Prostate gland (tissue), 2 donors: ENCODE data around the gene PUS7L. TPM values are rescaled to one million over a fixed set of nuclear protein-coding genes. Genes with fewer than 3 reads are reported as not detected.
A peak's percentile ranks its signal among the peaks of the same experiment; 100 is the strongest.

Experiments
- DNase-seq: peaks from one replicate; pipeline ENCODE4 v3.0.0-alpha.2; 2019; ENCODE audit warnings: low spot score
- H3K27ac ChIP-seq, 2 donors: fragments of 200-600 bp; sonication (generic); 2 replicates each; pipeline ENCODE4 v1.5.1; 2017 to 2019
- H3K27me3 ChIP-seq: fragments of 200-600 bp; sonication (generic); replicated peaks from 2 replicates; pipeline ENCODE4 v1.5.1; 2019; ENCODE audit not compliant: insufficient read depth
- H3K36me3 ChIP-seq, 2 donors: fragments of 200-600 bp; sonication (generic); 1 replicate in 1 of 2; 2 replicates in 1 of 2; pipeline versions ENCODE4 v1.5.1 to v1.8.1; 2017 to 2019
- H3K4me1 ChIP-seq: fragments of 200-600 bp; sonication (generic); replicated peaks from 2 replicates; pipeline ENCODE4 v1.5.1; 2019
- H3K4me3 ChIP-seq, 2 donors: fragments of 200-600 bp; sonication (generic); 2 replicates each; pipeline ENCODE4 v1.5.1; 2017 to 2019
- H3K9me3 ChIP-seq: fragments of 200-600 bp; sonication (generic); 2 replicates; pipeline ENCODE4 v1.5.1; 2017
- POLR2A ChIP-seq: fragments of 450-650 bp; IDR thresholded peaks from one replicate; pipeline ENCODE4 v1.6.1; 2016; ENCODE audit warnings: antibody characterized with exemption, mild to moderate bottlenecking
- POLR2AphosphoS5 ChIP-seq: sonication (generic); formaldehyde crosslinking; IDR thresholded peaks from one replicate; pipeline ENCODE4 v1.6.1; 2017; ENCODE audit warnings: antibody characterized with exemption
- WGBS: methylation state at CpG from one replicate; pipeline ENCODE4 v1.1.5; 2018; 5-methylcytosine and 5-hydroxymethylcytosine counted together
- intact Hi-C: fragments of 100-400 bp; cut with DNase I; formaldehyde crosslinking; loops from one replicate; pipeline ENCODE4 v1.14.2; 2022
- total RNA-seq, 2 donors: library from RNA; depleted of rRNA; stranded (reverse); fragments of >200 nt; gene quantifications; one replicate each; pipeline ENCODE4 v1.1.0, GENCODE V29; 2016
- TF ChIP-seq, protein P1 (sequence below), 4 experiments: fragments of 200-600 bp in 2 of 4; fragments of 450-650 bp in 2 of 4; sonication (generic) in 2 of 4; IDR thresholded peaks; 1 replicate in 3 of 4; 2 replicates in 1 of 4; pipeline ENCODE4 v1.5.1; 2016 to 2019; ENCODE audit warnings: antibody characterized with exemption in 4 of 4, mild to moderate bottlenecking in 2 of 4, moderate library complexity in 2 of 4

Gene PUS7L
- total RNA-seq, 2 donors from 2014 or later, result 9.7 to 12.7 TPM

GRCh38 chr12:43786899-43787693 is 28.5 kb upstream of the PUS7L start:
- TF ChIP-seq POLR2A, result no peak
- TF ChIP-seq, protein P1, sequence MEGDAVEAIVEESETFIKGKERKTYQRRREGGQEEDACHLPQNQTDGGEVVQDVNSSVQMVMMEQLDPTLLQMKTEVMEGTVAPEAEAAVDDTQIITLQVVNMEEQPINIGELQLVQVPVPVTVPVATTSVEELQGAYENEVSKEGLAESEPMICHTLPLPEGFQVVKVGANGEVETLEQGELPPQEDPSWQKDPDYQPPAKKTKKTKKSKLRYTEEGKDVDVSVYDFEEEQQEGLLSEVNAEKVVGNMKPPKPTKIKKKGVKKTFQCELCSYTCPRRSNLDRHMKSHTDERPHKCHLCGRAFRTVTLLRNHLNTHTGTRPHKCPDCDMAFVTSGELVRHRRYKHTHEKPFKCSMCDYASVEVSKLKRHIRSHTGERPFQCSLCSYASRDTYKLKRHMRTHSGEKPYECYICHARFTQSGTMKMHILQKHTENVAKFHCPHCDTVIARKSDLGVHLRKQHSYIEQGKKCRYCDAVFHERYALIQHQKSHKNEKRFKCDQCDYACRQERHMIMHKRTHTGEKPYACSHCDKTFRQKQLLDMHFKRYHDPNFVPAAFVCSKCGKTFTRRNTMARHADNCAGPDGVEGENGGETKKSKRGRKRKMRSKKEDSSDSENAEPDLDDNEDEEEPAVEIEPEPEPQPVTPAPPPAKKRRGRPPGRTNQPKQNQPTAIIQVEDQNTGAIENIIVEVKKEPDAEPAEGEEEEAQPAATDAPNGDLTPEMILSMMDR (IDR thresholded peaks at IDR 0.05), result no peak
- no peak for TF ChIP-seq POLR2AphosphoS5
- H3K9me3 ChIP-seq, result no peaks in the 10 kb centered on the region
- no peaks in the 10 kb centered on the region for H3K36me3 ChIP-seq
- no peaks in the 10 kb centered on the region for H3K4me1 ChIP-seq
- intact Hi-C loops, result no loop called here
- H3K4me3 ChIP-seq, result no peak overlapping the region
- H3K27me3 ChIP-seq, result no peaks in the 10 kb centered on the region
- DNase-seq, result no peak
- H3K27ac ChIP-seq, result no peak overlapping the region

- Histone ChIP-seq H3K9me3 (no peaks in the 10 kb centered on the region), H3K36me3 (peaks cover 0 to 2% of the 10 kb centered on the region in 2 donors), H3K4me1 (no peaks in the 10 kb centered on the region), H3K27me3 (no peaks in the 10 kb centered on the region), H3K27ac (no peak overlapping the region), H3K4me3 (no peak overlapping the region)
- peak; percentile 7 for DNase-seq
- TF ChIP-seq, protein P1 (IDR thresholded peaks at IDR 0.05), result peak in 3 of 4 experiments; percentile 11 to 47 (median 33)
- no peak for TF ChIP-seq POLR2A
- 42% methylated on average over 3 of the region's 3 CpGs for WGBS
- intact Hi-C loops, result no loop called here
These were observed 17.9 kb upstream of the PUS7L start for GRCh38 chr12:43776498-43776897.

DNA sequence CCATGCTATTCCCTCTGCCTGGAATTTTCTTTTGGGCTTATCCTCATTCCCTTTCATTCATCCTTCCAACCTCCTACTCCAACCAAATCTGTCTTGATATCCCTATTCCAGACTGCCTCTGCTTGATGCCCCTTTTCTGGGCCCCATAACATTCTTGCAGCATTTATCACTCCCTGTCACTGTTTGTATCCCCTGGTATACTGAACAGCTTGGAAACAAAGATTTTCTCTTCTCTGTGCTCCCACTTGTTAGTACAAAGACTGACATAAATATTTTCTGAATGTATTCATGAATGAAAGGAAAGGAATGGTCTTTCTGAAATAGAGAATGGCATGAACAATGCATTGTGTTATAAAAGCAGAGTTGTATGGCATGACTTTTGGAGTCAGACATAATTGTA is 7.7 kb upstream of the PUS7L start:
- Histone ChIP-seq H3K27me3 (no peaks in the 10 kb centered on the region), H3K4me1 (no peaks in the 10 kb centered on the region), H3K4me3 (no peak overlapping the region), H3K27ac (no peak overlapping the region), H3K36me3 (no peaks in the 10 kb centered on the region), H3K9me3 (no peaks in the 10 kb centered on the region)
- TF ChIP-seq POLR2AphosphoS5 (no peak), POLR2A (no peak)
- TF ChIP-seq, protein P1 (IDR thresholded peaks at IDR 0.05), result no peak
- intact Hi-C loops, result loop anchor here (10.0 kb wide), 1 partner anchor 119 kb away; no protein-coding TSS in a partner anchor
- no peak for DNase-seq

- peaks cover 2% of the 10 kb centered on the region for H3K4me1 ChIP-seq
- no peaks in the 10 kb centered on the region for H3K27me3 ChIP-seq
- H3K36me3 ChIP-seq, result no peaks in the 10 kb centered on the region
- no peak overlapping the region for H3K4me3 ChIP-seq
- no peak for TF ChIP-seq POLR2A
- TF ChIP-seq, protein P1 (IDR thresholded peaks at IDR 0.05), result no peak
- no peak for TF ChIP-seq POLR2AphosphoS5
- intact Hi-C loops, result loop anchor here (10.0 kb wide), 1 partner anchor 120 kb away; no protein-coding TSS in a partner anchor
- H3K27ac ChIP-seq, result no peak overlapping the region
- DNase-seq, result no peak
- H3K9me3 ChIP-seq, result no peaks in the 10 kb centered on the region
These were observed 5.9 kb upstream of the PUS7L start for GRCh38 chr12:43764528-43764927.

DNA sequence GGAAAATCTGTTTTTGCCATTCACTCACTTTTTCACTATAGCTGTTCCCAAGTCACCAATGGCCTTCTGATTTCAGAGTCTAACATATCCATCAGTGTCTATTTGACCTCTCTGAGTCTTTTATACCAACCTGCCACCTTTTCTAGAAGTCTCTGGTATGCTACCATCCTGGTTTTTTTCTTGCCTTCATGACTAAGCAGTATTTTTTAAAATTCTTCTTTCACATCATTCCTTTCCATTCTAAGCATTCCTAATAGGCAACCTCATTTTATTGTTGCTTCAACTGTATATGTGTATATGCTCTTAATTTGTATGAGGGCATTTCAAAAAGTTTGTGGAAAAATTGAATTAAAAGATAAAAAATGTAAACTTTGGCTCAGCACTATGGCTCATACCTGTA is 5.2 kb upstream of the PUS7L start:
- Histone ChIP-seq H3K9me3 (no peaks in the 10 kb centered on the region), H3K4me1 (peaks cover 2% of the 10 kb centered on the region), H3K27me3 (no peaks in the 10 kb centered on the region), H3K27ac (no peak overlapping the region), H3K36me3 (no peaks in the 10 kb centered on the region), H3K4me3 (no peak overlapping the region)
- no peak for DNase-seq
- intact Hi-C loops, result loop anchor here (10.0 kb wide), 1 partner anchor 121 kb away; no protein-coding TSS in a partner anchor
- TF ChIP-seq, protein P1 (IDR thresholded peaks at IDR 0.05), result no peak
- TF ChIP-seq POLR2A (no peak), POLR2AphosphoS5 (no peak)
